Endothelial cell of umbilical vein (primary cell): ENCODE measurements around the gene TMPRSS11E. TPM values are rescaled to one million over a fixed set of nuclear protein-coding genes. Genes with fewer than 3 reads are reported as not detected.

Experiments used
- BruUV-seq: library from RNA; stranded (reverse); fragments of 400-500 nt; replicated peaks from 2 replicates; lab custom pipeline; 2021; lab: Mats Ljungman, UMichigan
- CTCF ChIA-PET: fragments of 300-600, 350-600 bp; sonication (Branson Sonifier 250); formaldehyde crosslinking; loops from one replicate; lab custom pipeline; 2021; ENCODE audit warnings: antibody characterized with exemption, inconsistent platforms; lab: Charles Lee
- POLR2A ChIA-PET: fragments of 300-600, 350-600 bp; sonication (Branson Sonifier 250); formaldehyde crosslinking; loops from one replicate; lab custom pipeline; 2021; ENCODE audit warnings: antibody characterized with exemption, inconsistent platforms; lab: Charles Lee
- DNase-seq: peaks from one replicate; pipeline ENCODE4 v3.0.0-alpha.2; 2011; ENCODE audit warnings: low read depth, low spot score
- FAIRE-seq: peaks from 2 replicates; lab custom pipeline; 2011; peaks lifted over from hg19 to GRCh38; lab: Jason Lieb, UNC
- H2AFZ ChIP-seq: 2 replicates; pipeline ENCODE4 v1.6.0; 2012; ENCODE audit warnings: low read depth, low read length, control low read depth, inconsistent platforms
- H3K27ac ChIP-seq: 2 replicates; pipeline ENCODE4 v1.5.1; 2011; ENCODE audit warnings: low read depth, mild to moderate bottlenecking, control low read depth, low read length, moderate library complexity; ENCODE audit not compliant: insufficient read depth
- H3K27me3 ChIP-seq, 2 experiments: 2 replicates each; pipeline versions ENCODE4 v1.6.0 to v1.6.1; 2011; ENCODE audit warnings: low read length in 2 of 2, mixed read lengths in 1 of 2; ENCODE audit not compliant: control insufficient read depth in 2 of 2, insufficient read depth in 2 of 2
- H3K36me3 ChIP-seq, 2 experiments: 2 replicates in 1 of 2; 3 replicates in 1 of 2; pipeline ENCODE4 v1.5.1; 2011; ENCODE audit warnings: low read length in 2 of 2, mild to moderate bottlenecking in 1 of 2, moderate library complexity in 1 of 2; ENCODE audit not compliant: control insufficient read depth in 2 of 2, insufficient read depth in 2 of 2; ENCODE audit errors: extremely low read depth in 1 of 2
- H3K4me1 ChIP-seq: 3 replicates; pipeline ENCODE4 v1.5.1; 2011; ENCODE audit warnings: mild to moderate bottlenecking, low read length; ENCODE audit not compliant: control insufficient read depth, insufficient read depth; ENCODE audit errors: extremely low read depth
- H3K4me2 ChIP-seq: 2 replicates; pipeline ENCODE4 v1.6.1; 2011; ENCODE audit warnings: low read length, control low read depth, mixed read lengths; ENCODE audit not compliant: insufficient read depth
- H3K4me3 ChIP-seq, 3 experiments: fragments of 200-600 bp in 1 of 3; sonication (generic), shearing (Covaris generic) in 1 of 3; replicated peaks in 1 of 3; 2 replicates each; pipeline ENCODE4 v1.5.1; 2011 to 2016; ENCODE audit warnings: control low read depth in 3 of 3, low read length in 3 of 3, mild to moderate bottlenecking in 2 of 3, inconsistent platforms in 1 of 3, low read depth in 1 of 3, moderate library complexity in 1 of 3; ENCODE audit not compliant: insufficient read depth in 1 of 3
- H3K79me2 ChIP-seq: 2 replicates; pipeline ENCODE4 v1.6.0; 2012; ENCODE audit warnings: low read length, inconsistent platforms; ENCODE audit not compliant: control insufficient read depth, insufficient read depth
- H3K9ac ChIP-seq: replicated peaks from 2 replicates; pipeline ENCODE3; 2011; ENCODE audit warnings: low read length, control low read depth; ENCODE audit not compliant: insufficient read depth; ENCODE audit errors: extremely low read depth
- H3K9me1 ChIP-seq: replicated peaks from 3 replicates; pipeline ENCODE4 v1.6.0; 2011; ENCODE audit warnings: mild to moderate bottlenecking, low read length; ENCODE audit not compliant: control insufficient read depth, insufficient read depth; ENCODE audit errors: extremely low read depth
- H3K9me3 ChIP-seq: replicated peaks from 2 replicates; pipeline ENCODE4 v1.5.1; 2012; ENCODE audit warnings: low read length, inconsistent platforms; ENCODE audit not compliant: control insufficient read depth, insufficient read depth
- H4K20me1 ChIP-seq: replicated peaks from 2 replicates; pipeline ENCODE3; 2011; ENCODE audit warnings: mild to moderate bottlenecking, low read length; ENCODE audit not compliant: control insufficient read depth, insufficient read depth; ENCODE audit errors: extremely low read depth
- CTCF ChIP-seq, 2 donors: IDR thresholded peaks; 1 replicate in 1 of 2; 2 replicates in 1 of 2; pipeline ENCODE4 v1.5.1; 2011; ENCODE audit warnings: low read length in 2 of 2, mild to moderate bottlenecking in 2 of 2, moderate library complexity in 2 of 2, control low read depth in 1 of 2, inconsistent platforms in 1 of 2, low read depth in 1 of 2; ENCODE audit not compliant: insufficient read depth in 1 of 2; ENCODE audit errors: extremely low read depth in 1 of 2
- EZH2 ChIP-seq: IDR thresholded peaks from 2 replicates; pipeline ENCODE4 v1.6.1; 2012; ENCODE audit warnings: borderline replicate concordance, low read depth, mild to moderate bottlenecking, moderate library complexity, low read length, inconsistent platforms; ENCODE audit not compliant: severe bottlenecking
- FOS ChIP-seq: IDR thresholded peaks from 2 replicates; pipeline ENCODE4 v1.6.1; 2011; ENCODE audit warnings: mild to moderate bottlenecking, low read length, moderate library complexity, borderline replicate concordance; ENCODE audit not compliant: insufficient read depth
- GATA2 ChIP-seq: IDR thresholded peaks from 2 replicates; pipeline ENCODE4 v1.7.0; 2011; ENCODE audit warnings: low read depth, mild to moderate bottlenecking, moderate library complexity, mixed read lengths, low read length; ENCODE audit not compliant: insufficient read length, insufficient read depth
- JUN ChIP-seq: IDR thresholded peaks from 2 replicates; pipeline ENCODE4 v1.6.1; 2011; ENCODE audit warnings: borderline replicate concordance, low read depth; ENCODE audit not compliant: insufficient read length, insufficient read depth
- MAX ChIP-seq: IDR thresholded peaks from 2 replicates; pipeline ENCODE4 v1.6.1; 2011; ENCODE audit not compliant: insufficient read depth, insufficient read length
- MYC ChIP-seq: IDR thresholded peaks from one replicate; pipeline ENCODE4 v1.6.1; 2011; ENCODE audit warnings: mild to moderate bottlenecking, low read depth, low read length
- POLR2A ChIP-seq: IDR thresholded peaks from 2 replicates; pipeline ENCODE4 v1.6.1; 2012; ENCODE audit warnings: low read depth, mild to moderate bottlenecking, control low read depth, low read length
- POLR2AphosphoS5 ChIP-seq: IDR thresholded peaks from 2 replicates; pipeline ENCODE4 v1.6.1; 2012; ENCODE audit warnings: low read depth, mild to moderate bottlenecking, control low read depth, low read length, moderate library complexity; ENCODE audit not compliant: insufficient read depth
- dilution Hi-C: fragments of 300-500 bp; cut with MboI; formaldehyde crosslinking; loops from one replicate; pipeline ENCODE4 v1.15.0; 2019; ENCODE audit warnings: low sequenced_read_pairs; ENCODE audit not compliant: extremely low pct_ligation_motif_present
- intact Hi-C: fragments of 100-400 bp; cut with micrococcal nuclease; formaldehyde crosslinking; loops from one replicate; pipeline ENCODE4 v1.10.0; 2022
- polyA plus RNA-seq, 4 experiments: library from polyadenylated mRNA; depleted of rRNA in 3 of 4; stranded (reverse) in 3 of 4; unstranded in 1 of 4; fragments of >200 nt; gene quantifications; 2 replicates each; pipeline versions ENCODE4 v1.2.1 to v1.2.3, GENCODE V29; 2011 to 2012; ENCODE audit warnings: missing spikeins in 1 of 4
- total RNA-seq: library from RNA; stranded (reverse); gene quantifications from 2 replicates; pipeline ENCODE4 v1.2.3, GENCODE V29; 2021

The TMPRSS11E gene
- total and polyA plus RNA-seq, 2 donors (not counting 3 experiments of a cell fraction or from before 2014, with no cell fraction given), result not detected

- CTCF ChIA-PET, result no interaction called here
- intact Hi-C loops, result no loop called here
- FAIRE-seq, result no peak
These were observed 39.4 kb upstream of the TMPRSS11E start for GRCh38 chr4:68407868-68408190.

GRCh38 chr4:68410149-68410548 lies 37.1 kb upstream of the TMPRSS11E start:
- POLR2A ChIA-PET, result no interaction called here

More at GRCh38 chr4:68407868-68408190, 39.4 kb upstream of the TMPRSS11E start:
- dilution Hi-C loops, result no loop called here
- Histone ChIP-seq H2AFZ (no peak overlapping the region), H3K27me3 (peaks cover 0 to 4% of the 10 kb centered on the region in 2 experiments), H3K4me3 (no peak overlapping the region), H3K79me2 (no peaks in the 10 kb centered on the region), H3K36me3 (no peaks in the 10 kb centered on the region), H3K4me2 (no peak overlapping the region), H3K9me1 (no peaks in the 10 kb centered on the region), H3K4me1 (no peaks in the 10 kb centered on the region), H3K9ac (no peak overlapping the region), H3K27ac (no peak overlapping the region), H3K9me3 (no peaks in the 10 kb centered on the region), H4K20me1 (no peaks in the 10 kb centered on the region)
- no TSS peak for BruUV-seq
- POLR2A ChIA-PET, result no interaction called here
- no peak for TF ChIP-seq JUN
- no peak for TF ChIP-seq POLR2A
- DNase-seq, result no peak

More at GRCh38 chr4:68410149-68410548, 37.1 kb upstream of the TMPRSS11E start:
- BruUV-seq, result no TSS peak
- no peak overlapping the region for H3K9ac ChIP-seq
- H3K27ac ChIP-seq, result no peak overlapping the region
- no peak overlapping the region for H2AFZ ChIP-seq
- no peak overlapping the region for H3K4me2 ChIP-seq
- dilution Hi-C loops, result no loop called here
- intact Hi-C loops, result no loop called here
- DNase-seq (no peak), FAIRE-seq (no peak)
- TF ChIP-seq JUN (no peak), EZH2 (no peak), MYC (no peak), POLR2A (no peak), CTCF (IDR thresholded peaks at IDR 0.05; ENCODE audit: extremely low read depth in 1 of 2, insufficient read depth in 1 of 2, low read depth in 1 of 2, low read length in 2 of 2) (no peak), POLR2AphosphoS5 (no peak), FOS (no peak), GATA2 (no peak), MAX (no peak)
- H3K9me3 ChIP-seq, result no peaks in the 10 kb centered on the region
- H4K20me1 ChIP-seq, result no peaks in the 10 kb centered on the region
- H3K9me1 ChIP-seq, result no peaks in the 10 kb centered on the region
- CTCF ChIA-PET, result no interaction called here
- H3K79me2 ChIP-seq, result no peaks in the 10 kb centered on the region
- no peak overlapping the region for H3K4me3 ChIP-seq
- no peaks in the 10 kb centered on the region for H3K36me3 ChIP-seq
- H3K4me1 ChIP-seq, result no peaks in the 10 kb centered on the region
- peaks cover 0 to 4% of the 10 kb centered on the region in 2 experiments for H3K27me3 ChIP-seq
